SK-N-MC (cell line): ENCODE results near the gene TMEM248.
"Not testable (repeated sequence)": the region's sequence is repeated elsewhere in the genome, so short reads cannot be mapped to it uniquely, and the experiment has no call there.

ENCODE experiments used
- EZH2 ChIP-seq: fragments of 200-600 bp; sonication (generic); IDR thresholded peaks from one replicate; pipeline ENCODE4 v1.6.1; 2017; ENCODE audit warnings: antibody characterized with exemption
- FOXP2 ChIP-seq: optimal IDR thresholded peaks from 2 replicates; pipeline ENCODE3; 2011; ENCODE audit warnings: mild to moderate bottlenecking, moderate library complexity; ENCODE audit not compliant: insufficient read depth; ENCODE audit errors: extremely low read length, control extremely low read depth
- POLR2AphosphoS5 ChIP-seq: IDR thresholded peaks from 2 replicates; pipeline ENCODE4 v1.6.1; 2012; ENCODE audit warnings: mild to moderate bottlenecking, low read depth, low read length, borderline replicate concordance

DNA sequence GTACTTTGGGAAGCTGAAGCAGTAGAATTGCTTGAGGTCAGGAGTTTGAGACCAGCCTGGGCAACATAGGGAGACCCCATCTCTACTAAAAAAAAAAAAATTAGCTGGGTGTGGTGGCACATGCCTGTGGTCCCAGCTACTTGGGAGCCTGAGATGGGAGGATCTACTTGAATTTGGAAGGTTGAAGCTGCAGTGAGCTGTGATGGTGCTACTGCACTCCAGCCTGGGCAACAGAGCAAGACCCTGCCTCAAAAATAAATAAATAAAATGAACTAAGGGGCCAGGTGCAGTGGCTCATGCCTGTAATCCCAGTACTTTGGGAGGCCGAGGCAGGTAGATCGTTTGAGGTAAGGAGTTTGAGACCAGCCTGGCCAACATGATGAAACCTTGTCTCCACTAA is 9.8 kb upstream of the TMEM248 start:
- not testable (repeated sequence) for TF ChIP-seq EZH2, POLR2AphosphoS5, FOXP2
